Heart left ventricle (tissue), 16 donors: ENCODE results near the gene ACSF2. TPM values are rescaled to one million over a fixed set of nuclear protein-coding genes. Genes with fewer than 3 reads are reported as not detected.

ENCODE experiments used
- ATAC-seq, 4 donors: fragments of 200-7000 bp; cut with Tn5 transposase; one replicate each; pipeline ENCODE4 v1.9.1; 2020 to 2022; ENCODE audit warnings: moderate library complexity in 4 of 4, mild to moderate bottlenecking in 3 of 4, moderate number of reproducible peaks in 1 of 4
- DNase-seq, 5 donors: peaks; one replicate each; pipeline ENCODE4 v3.0.0-alpha.2; 2020
- H3K27ac ChIP-seq, 12 donors: fragments of 200-600 bp; sonication (generic) in 4 of 12; one replicate each; pipeline versions ENCODE4 v1.5.0 to v1.8.0; 2016 to 2022; ENCODE audit warnings: mild to moderate bottlenecking in 2 of 12
- H3K27me3 ChIP-seq, 9 donors: fragments of 200-600 bp; sonication (generic) in 2 of 9; one replicate each; pipeline versions ENCODE4 v1.5.1 to v1.8.0; 2016 to 2022; ENCODE audit warnings: mild to moderate bottlenecking in 3 of 9
- H3K36me3 ChIP-seq, 9 donors: fragments of 200-600 bp; sonication (generic) in 2 of 9; one replicate each; pipeline versions ENCODE4 v1.5.0 to v1.8.0; 2018 to 2022; ENCODE audit warnings: mild to moderate bottlenecking in 2 of 9
- H3K4me1 ChIP-seq, 12 donors: fragments of 200-600 bp; sonication (generic) in 4 of 12; one replicate each; pipeline versions ENCODE4 v1.5.0 to v1.8.0; 2016 to 2022; ENCODE audit warnings: mild to moderate bottlenecking in 3 of 12
- H3K4me3 ChIP-seq, 12 donors: fragments of 200-600 bp; sonication (generic) in 4 of 12; one replicate each; pipeline versions ENCODE4 v1.5.0 to v1.8.0; 2017 to 2022; ENCODE audit warnings: mild to moderate bottlenecking in 9 of 12, moderate library complexity in 4 of 12
- H3K9me3 ChIP-seq, 12 donors: fragments of 200-600 bp; sonication (generic) in 4 of 12; one replicate each; pipeline versions ENCODE4 v1.5.0 to v1.8.0; 2016 to 2022; ENCODE audit warnings: mild to moderate bottlenecking in 1 of 12
- CTCF ChIP-seq, 12 donors: fragments of 200-600 bp; sonication (generic) in 4 of 12; IDR thresholded peaks; one replicate each; pipeline versions ENCODE4 v1.5.0 to v1.8.0; 2018 to 2022; ENCODE audit warnings: antibody characterized with exemption in 12 of 12, mild to moderate bottlenecking in 5 of 12
- POLR2A ChIP-seq, 2 donors: fragments of 450-650 bp; IDR thresholded peaks; one replicate each; pipeline ENCODE4 v1.6.1; 2017; ENCODE audit warnings: antibody characterized with exemption in 2 of 2, mild to moderate bottlenecking in 2 of 2, moderate library complexity in 2 of 2
- WGBS, 4 donors: extraction: QIAGEN DNeasy Blood & Tissue Kit in 2 of 4; methylation state at CpG; one replicate each; pipeline versions ENCODE4 v1.1.5 to v1.1.7; 2013 to 2018; 5-methylcytosine and 5-hydroxymethylcytosine counted together
- intact Hi-C, 10 donors: fragments of 100-400 bp; cut with DNase I; formaldehyde crosslinking; loops; one replicate each; pipeline versions ENCODE4 v1.11.1 to v1.14.2; 2022
- polyA plus RNA-seq, 2 donors: library from polyadenylated mRNA; stranded (reverse); fragments of 200-250 nt; gene quantifications; one replicate each; pipeline ENCODE4 v1.2.3, GENCODE V29; 2013
- total RNA-seq, 9 donors: library from RNA; depleted of rRNA in 2 of 9; stranded (reverse); fragments of >200 nt in 2 of 9; fragmentation: NEBNext Ultra II Directional in 3 of 9; extraction: Animal tissue kit (Norgen Biotek cat#: 25700) in 3 of 9; gene quantifications; one replicate each; pipeline versions ENCODE4 v1.1.0 to v1.2.4, GENCODE V29; 2016 to 2023
- donor health status: ischemic (EF 13 %, LVEDD 7.1; RV severe dilation, severe dysfunction).
- donor health status: healthy with polysubstance abuse.
- donor health status: DM: no; HTN: yes; CAD: no.
- donor health status: DM: no; HTN: no; CAD: no.
- donor health status: ischemic (EF 25% LVEDD 6.9; RV normal size, moderate dysfunction).
- donor health status: ischemic (EF 25% LVEDD 5.7; RV mildly dilated, moderate dysfunction).
- donor health status: healthy.
- donor health status: DM: yes; HTN: yes; CAD: no.
- donor health status: ischemic (EF 35%, LVEDD 5.7; RV mildly dilated, moderate dysfunction).
- donor health status: nonischemic (EF 11% LVEDD 7.7; RV severe dilation, severe dysfunction).
- donor health status: DM: yes; HTN: yes; CAD: no.
- donor health status: PGD.
- donor health status: ischemic (EF 29% LVEDD 5.4; RV normal size, mild dysfunction).
- donor health status: nonischemic (EF 23%, LVEDD 6.1; RV moderate dilation, normal function).

Gene ACSF2
- total and polyA plus RNA-seq, 11 donors = 6.5 to 31.6 (median 17.4) TPM

GRCh38 chr17:50439008-50439407 is 13.0 kb downstream of the ACSF2 start:
- no peak for ATAC-seq
- H3K9me3 ChIP-seq = no peaks in the 10 kb centered on the region
- DNase-seq = no peak
- no peak overlapping the region for H3K27ac ChIP-seq
- H3K27me3 ChIP-seq = no peaks in the 10 kb centered on the region
- H3K4me1 ChIP-seq = peaks cover 0 to 12% (median 7%) of the 10 kb centered on the region in 12 donors
- H3K36me3 ChIP-seq = peaks cover 0 to 6% (median 0%) of the 10 kb centered on the region in 9 donors
- no peak overlapping the region for H3K4me3 ChIP-seq
- intact Hi-C loops = no loop called here
- 91 to 96% (median 94%) methylated on average over 4 of the region's 4 CpGs for WGBS, 4 donors
- TF ChIP-seq POLR2A (IDR thresholded peaks at IDR 0.05) (no peak), CTCF (IDR thresholded peaks at IDR 0.05) (no peak)

- peaks cover 0 to 16% (median 8%) of the 10 kb centered on the region in 12 donors for H3K4me1 ChIP-seq
- 70 to 86% (median 78%) methylated on average over 3 to 4 of the region's 4 CpGs for WGBS, 4 donors
- TF ChIP-seq CTCF (IDR thresholded peaks at IDR 0.05) (no peak), POLR2A (IDR thresholded peaks at IDR 0.05) (no peak)
- no peak overlapping the region for H3K4me3 ChIP-seq
- no peaks in the 10 kb centered on the region for H3K9me3 ChIP-seq
- H3K36me3 ChIP-seq = peaks cover 0 to 6% (median 0%) of the 10 kb centered on the region in 9 donors
- ATAC-seq = peak in 1 of 4 donors; percentile 33
- H3K27ac ChIP-seq = no peak overlapping the region
- intact Hi-C loops = no loop called here
- H3K27me3 ChIP-seq = no peaks in the 10 kb centered on the region
- no peak for DNase-seq
Measured at GRCh38 chr17:50440172-50440837, 14.3 kb downstream of the ACSF2 start.

GRCh38 chr17:50440838-50441829 is 15.1 kb downstream of the ACSF2 start:
- peaks cover 0 to 6% (median 0%) of the 10 kb centered on the region in 9 donors for H3K36me3 ChIP-seq
- TF ChIP-seq POLR2A (IDR thresholded peaks at IDR 0.05) = no peak
- TF ChIP-seq CTCF (IDR thresholded peaks at IDR 0.05) = no peak
- ATAC-seq = peak in 1 of 4 donors; percentile 30
- H3K27me3 ChIP-seq = no peaks in the 10 kb centered on the region
- H3K4me1 ChIP-seq = peaks cover 0 to 16% (median 8%) of the 10 kb centered on the region in 12 donors
- H3K9me3 ChIP-seq = no peaks in the 10 kb centered on the region
- H3K4me3 ChIP-seq = no peak overlapping the region
- DNase-seq = no peak
- 81 to 86% (median 84%) methylated on average over 9 to 10 of the region's 10 CpGs for WGBS, 4 donors
- H3K27ac ChIP-seq = no peak overlapping the region
- intact Hi-C loops = no loop called here

GRCh38 chr17:50443505-50443974 is 17.5 kb downstream of the ACSF2 start:
- H3K36me3 ChIP-seq = peaks cover 0 to 6% (median 0%) of the 10 kb centered on the region in 9 donors
- intact Hi-C loops = no loop called here
- 11 to 26% (median 19%) methylated on average over 3 of the region's 3 CpGs for WGBS, 4 donors
- no peaks in the 10 kb centered on the region for H3K27me3 ChIP-seq
- ATAC-seq (peak in 2 of 4 donors; percentile 60 to 77), DNase-seq (no peak)
- no peaks in the 10 kb centered on the region for H3K9me3 ChIP-seq
- peak overlapping the region in 4 of 12 donors; percentile 1 to 30 (median 14) for H3K27ac ChIP-seq
- peaks cover 0 to 22% (median 9%) of the 10 kb centered on the region in 12 donors for H3K4me1 ChIP-seq
- TF ChIP-seq POLR2A (IDR thresholded peaks at IDR 0.05) = no peak
- TF ChIP-seq CTCF (IDR thresholded peaks at IDR 0.05) = no peak
- H3K4me3 ChIP-seq = no peak overlapping the region
